ENCODE data around the gene SUSD4. TPM values are rescaled to one million over a fixed set of nuclear protein-coding genes. Genes with fewer than 3 reads are reported as not detected.

The SUSD4 gene
- total RNA-seq, 2 experiments from 2014 or later, result 13.0 to 13.8 TPM

GRCh38 chr1:223264529-223264928 lies 99.4 kb downstream of the SUSD4 start:
- Histone ChIP-seq H3K9me3 (ENCODE audit: control insufficient read depth in 1 of 2, insufficient read depth in 1 of 2, low read length in 2 of 2) (no peaks in the 10 kb centered on the region), H3K27me3 (ENCODE audit: control insufficient read depth in 1 of 2, insufficient read depth in 2 of 2, low read length in 2 of 2) (no peaks in the 10 kb centered on the region), H3K27ac (ENCODE audit: low read depth in 1 of 2, low read length in 2 of 2) (no peak overlapping the region), H3K4me1 (ENCODE audit: insufficient read depth, low read length) (no peaks in the 10 kb centered on the region), H3K4me3 (ENCODE audit: low read length) (no peak overlapping the region), H3K36me3 (ENCODE audit: insufficient read depth, low read length) (no peaks in the 10 kb centered on the region)
- Mint-ChIP-seq H3K27me3 (no peaks in the 10 kb centered on the region), H3K9me3 (no peaks in the 10 kb centered on the region), H3K4me1 (ENCODE audit: low read depth) (peaks cover 13% of the 10 kb centered on the region), H3K36me3 (ENCODE audit: low read depth) (peaks cover 21% of the 10 kb centered on the region), H3K27ac (no peak overlapping the region), H3K4me3 (no peak overlapping the region)
- ATAC-seq (ENCODE audit: poor library complexity), result no peak
- no peak for DNase-seq
- POLR2A ChIA-PET, result no interaction called here
- no peak for TF ChIP-seq CTCF (IDR thresholded peaks at IDR 0.05)
- CTCF ChIA-PET, result no interaction called here
- intact Hi-C loops (cut with DNase I, micrococcal nuclease), result no loop called here

- DNase-seq (no peak), ATAC-seq (ENCODE audit: poor library complexity) (no peak)
- no peaks in the 10 kb centered on the region for H3K36me3 ChIP-seq (ENCODE audit: insufficient read depth, low read length)
- Mint-ChIP-seq H3K9me3 (no peaks in the 10 kb centered on the region), H3K4me1 (ENCODE audit: low read depth) (peaks cover 5% of the 10 kb centered on the region), H3K27ac (no peak overlapping the region), H3K36me3 (ENCODE audit: low read depth) (peaks cover 16% of the 10 kb centered on the region), H3K4me3 (no peak overlapping the region), H3K27me3 (no peaks in the 10 kb centered on the region)
- CTCF ChIA-PET, result no interaction called here
- POLR2A ChIA-PET, result no interaction called here
- H3K4me1 ChIP-seq (ENCODE audit: insufficient read depth, low read length), result no peaks in the 10 kb centered on the region
- H3K27ac ChIP-seq (ENCODE audit: low read depth in 1 of 2, low read length in 2 of 2), result no peak overlapping the region
- intact Hi-C loops (cut with DNase I, micrococcal nuclease), result no loop called here
- no peaks in the 10 kb centered on the region for H3K27me3 ChIP-seq (ENCODE audit: control insufficient read depth in 1 of 2, insufficient read depth in 2 of 2, low read length in 2 of 2)
- H3K4me3 ChIP-seq (ENCODE audit: low read length), result no peak overlapping the region
- TF ChIP-seq CTCF (IDR thresholded peaks at IDR 0.05), result no peak
- H3K9me3 ChIP-seq (ENCODE audit: control insufficient read depth in 1 of 2, insufficient read depth in 1 of 2, low read length in 2 of 2), result no peaks in the 10 kb centered on the region
Observed at GRCh38 chr1:223261914-223262313, 102.1 kb downstream of the SUSD4 start.

GRCh38 chr1:223260712-223261111 lies 103.3 kb downstream of the SUSD4 start:
- Histone ChIP-seq H3K9me3 (ENCODE audit: control insufficient read depth in 1 of 2, insufficient read depth in 1 of 2, low read length in 2 of 2) (no peaks in the 10 kb centered on the region), H3K36me3 (ENCODE audit: insufficient read depth, low read length) (no peaks in the 10 kb centered on the region), H3K27me3 (ENCODE audit: control insufficient read depth in 1 of 2, insufficient read depth in 2 of 2, low read length in 2 of 2) (no peaks in the 10 kb centered on the region), H3K27ac (ENCODE audit: low read depth in 1 of 2, low read length in 2 of 2) (no peak overlapping the region), H3K4me3 (ENCODE audit: low read length) (no peak overlapping the region), H3K4me1 (ENCODE audit: insufficient read depth, low read length) (no peaks in the 10 kb centered on the region)
- Mint-ChIP-seq H3K4me1 (ENCODE audit: low read depth) (peaks cover 5% of the 10 kb centered on the region), H3K27ac (no peak overlapping the region), H3K9me3 (no peaks in the 10 kb centered on the region), H3K4me3 (no peak overlapping the region), H3K36me3 (ENCODE audit: low read depth) (peaks cover 5% of the 10 kb centered on the region), H3K27me3 (no peaks in the 10 kb centered on the region)
- POLR2A ChIA-PET, result no interaction called here
- TF ChIP-seq CTCF (IDR thresholded peaks at IDR 0.05), result no peak
- CTCF ChIA-PET, result no interaction called here
- intact Hi-C loops (cut with DNase I, micrococcal nuclease), result no loop called here
- ATAC-seq (ENCODE audit: poor library complexity) (no peak), DNase-seq (no peak)
